GM12892 (cell line): ENCODE results near the gene SLC45A1.

Source experiments
- POLR2A ChIP-seq: IDR thresholded peaks from 2 replicates; pipeline ENCODE4 v1.6.1; 2011; ENCODE audit warnings: low read depth, low read length, control low read depth
- POLR2AphosphoS5 ChIP-seq: IDR thresholded peaks from 2 replicates; pipeline ENCODE4 v1.6.1; 2011; ENCODE audit warnings: low read depth, low read length, control low read depth
- TAF1 ChIP-seq: IDR thresholded peaks from 2 replicates; pipeline ENCODE4 v1.6.1; 2011; ENCODE audit warnings: low read depth, mild to moderate bottlenecking, control low read depth, low read length, borderline replicate concordance

DNA sequence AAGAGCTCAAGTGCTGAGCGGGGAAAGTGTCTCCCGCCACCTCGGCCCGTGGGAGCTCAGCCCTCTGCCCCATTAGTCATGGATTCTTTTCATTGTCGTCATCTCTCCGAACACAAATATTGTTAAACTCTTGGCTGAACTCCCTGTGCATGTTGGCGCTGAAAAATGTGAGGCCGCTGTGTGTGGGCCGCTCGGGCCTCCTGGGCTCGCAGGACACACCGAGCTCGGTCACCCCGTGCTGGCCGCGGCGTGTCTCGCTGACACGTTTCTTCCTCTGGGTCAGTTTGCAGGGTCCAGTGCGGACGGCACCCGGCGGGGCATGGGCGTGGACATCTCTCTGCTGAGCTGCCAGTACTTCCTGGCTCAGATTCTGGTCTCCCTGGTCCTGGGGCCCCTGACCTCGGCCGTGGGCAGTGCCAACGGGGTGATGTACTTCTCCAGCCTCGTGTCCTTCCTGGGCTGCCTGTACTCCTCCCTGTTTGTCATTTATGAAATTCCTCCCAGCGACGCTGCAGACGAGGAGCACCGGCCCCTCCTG is 25.6 kb downstream of the SLC45A1 start:
- no peak for TF ChIP-seq POLR2A
- no peak for TF ChIP-seq TAF1
- TF ChIP-seq POLR2AphosphoS5 = no peak
